GM20431 (cell line): ENCODE measurements around the gene KRTAP12-2.
"Not testable (repeated sequence)": the region's sequence is repeated elsewhere in the genome, so short reads cannot be mapped to it uniquely, and the experiment has no call there.

Source experiments
- in situ Hi-C: fragments of 300-500 bp; cut with MseI, MboI; formaldehyde crosslinking; loops from one replicate; pipeline ENCODE4 v1.15.0; 2020; ENCODE audit warnings: low sequenced_read_pairs; ENCODE audit not compliant: unreplicated experiment

Gene KRTAP12-2

GRCh38 chr21:44632067-44632466, 34.7 kb downstream of the KRTAP12-2 start:
- in situ Hi-C loops = no loop called here

GRCh38 chr21:44630440-44630839, 36.3 kb downstream of the KRTAP12-2 start:
- in situ Hi-C loops = no loop called here

GRCh38 chr21:44628707-44629391, 37.9 kb downstream of the KRTAP12-2 start:
- in situ Hi-C loops = no loop called here

- in situ Hi-C loops = not testable (repeated sequence)
Measured at GRCh38 chr21:44627831-44628233, 38.9 kb downstream of the KRTAP12-2 start.

GRCh38 chr21:44627181-44627822, 39.4 kb downstream of the KRTAP12-2 start:
- in situ Hi-C loops = not testable (repeated sequence)

GRCh38 chr21:44626673-44627143, 40.0 kb downstream of the KRTAP12-2 start, which contains the start of gene KRTAP10-9:
Gene KRTAP10-9, plus strand, starts transcription at chr21:44627093. Its CDS starts 79 bp downstream, at chr21:44627172.
- in situ Hi-C loops = no loop called here

GRCh38 chr21:44626262-44626661, 40.5 kb downstream of the KRTAP12-2 start:
- in situ Hi-C loops = no loop called here

GRCh38 chr21:44625756-44626155, 41.0 kb downstream of the KRTAP12-2 start:
- in situ Hi-C loops = no loop called here

- in situ Hi-C loops = no loop called here
Measured at GRCh38 chr21:44623575-44623974, 43.2 kb downstream of the KRTAP12-2 start.

GRCh38 chr21:44619886-44620285, 46.8 kb downstream of the KRTAP12-2 start:
- in situ Hi-C loops = no loop called here

GRCh38 chr21:44618909-44619308, 47.8 kb downstream of the KRTAP12-2 start:
- in situ Hi-C loops = no loop called here

GRCh38 chr21:44618504-44618903, 48.2 kb downstream of the KRTAP12-2 start:
- in situ Hi-C loops = no loop called here

- in situ Hi-C loops = no loop called here
Measured at GRCh38 chr21:44617071-44617501, 49.6 kb downstream of the KRTAP12-2 start.

- in situ Hi-C loops = no loop called here
Measured at GRCh38 chr21:44616591-44616926, 50.2 kb downstream of the KRTAP12-2 start.
